HEK293 (cell line): ENCODE measurements around the gene PYDC2.

Source experiments
- CTCF ChIP-seq: fragments of 450-650 bp; formaldehyde crosslinking; IDR thresholded peaks from 2 replicates; pipeline ENCODE4 v1.5.1; 2016; ENCODE audit warnings: missing biosample characterization, missing genetic modification characterization
- OVOL3 ChIP-seq: fragments of 450-650 bp; formaldehyde crosslinking; IDR thresholded peaks from 2 replicates; pipeline ENCODE4 v1.5.1; 2016; ENCODE audit warnings: missing biosample characterization, missing genetic modification characterization
- REST ChIP-seq: fragments of 450-650 bp; formaldehyde crosslinking; IDR thresholded peaks from 2 replicates; pipeline ENCODE4 v1.5.1; 2016; ENCODE audit warnings: missing biosample characterization, missing genetic modification characterization
- TCF7L2 ChIP-seq: IDR thresholded peaks from 2 replicates; pipeline ENCODE4 v1.6.1; 2011; ENCODE audit warnings: low read depth, mild to moderate bottlenecking, inconsistent platforms, low read length, moderate library complexity, borderline replicate concordance
- YY2 ChIP-seq: fragments of 450-650 bp; formaldehyde crosslinking; IDR thresholded peaks from 2 replicates; pipeline ENCODE4 v1.5.1; 2016; ENCODE audit warnings: missing biosample characterization, missing genetic modification characterization
- ZBTB10 ChIP-seq: fragments of 450-650 bp; formaldehyde crosslinking; IDR thresholded peaks from 2 replicates; pipeline ENCODE4 v1.5.1; 2016; ENCODE audit warnings: missing biosample characterization, missing genetic modification characterization
- ZNF10 ChIP-seq: fragments of 450-650 bp; formaldehyde crosslinking; IDR thresholded peaks from 2 replicates; pipeline ENCODE4 v1.5.1; 2017; ENCODE audit warnings: missing biosample characterization, missing genetic modification characterization
- ZNF138 ChIP-seq: fragments of 450-650 bp; formaldehyde crosslinking; IDR thresholded peaks from 2 replicates; pipeline ENCODE4 v1.5.1; 2016; ENCODE audit warnings: missing biosample characterization, missing genetic modification characterization, borderline replicate concordance
- ZNF529 ChIP-seq: fragments of 450-650 bp; formaldehyde crosslinking; IDR thresholded peaks from 2 replicates; pipeline ENCODE4 v1.5.1; 2017; ENCODE audit warnings: missing genetic modification characterization, missing biosample characterization; ENCODE audit not compliant: insufficient replicate concordance
- ZNF768 ChIP-seq: fragments of 450-650 bp; formaldehyde crosslinking; IDR thresholded peaks from 2 replicates; pipeline ENCODE4 v1.5.1; 2018; ENCODE audit warnings: missing biosample characterization, mild to moderate bottlenecking, missing genetic modification characterization
- ZNF776 ChIP-seq: fragments of 450-650 bp; formaldehyde crosslinking; IDR thresholded peaks from 2 replicates; pipeline ENCODE4 v1.5.0; 2017; ENCODE audit warnings: missing biosample characterization, missing genetic modification characterization, borderline replicate concordance
- ZNF792 ChIP-seq: fragments of 450-650 bp; formaldehyde crosslinking; IDR thresholded peaks from 2 replicates; pipeline ENCODE4 v1.5.1; 2016; ENCODE audit warnings: missing biosample characterization, missing genetic modification characterization

- no peak for TF ChIP-seq ZNF768 (tag by site-specific recombination)
- no peak for TF ChIP-seq ZNF792 (tag by site-specific recombination)
- no peak for TF ChIP-seq YY2 (tag by site-specific recombination)
- no peak for TF ChIP-seq CTCF (tag by site-specific recombination)
- no peak for TF ChIP-seq OVOL3 (tag by site-specific recombination)
- no peak for TF ChIP-seq ZNF10 (tag by site-specific recombination)
- no peak for TF ChIP-seq ZNF529 (tag by site-specific recombination)
- no peak for TF ChIP-seq TCF7L2
- TF ChIP-seq ZNF776 = no peak
- no peak for TF ChIP-seq ZNF138 (tag by site-specific recombination)
- no peak for TF ChIP-seq ZBTB10 (tag by site-specific recombination)
- no peak for TF ChIP-seq REST (tag by site-specific recombination)
Observed at GRCh38 chr3:191509078-191509477, 48.1 kb downstream of the PYDC2 start.
